ENCODE data around the gene KLHL29.

The KLHL29 gene

GRCh38 chr2:23711979-23712755, 327.2 kb downstream of the KLHL29 start:
- Histone ChIP-seq H3K27me3 (ENCODE audit: insufficient read depth, poor library complexity, severe bottlenecking) (no peaks in the 10 kb centered on the region), H3K27ac (replicated peaks) (no peak overlapping the region), H3K4me3 (replicated peaks; ENCODE audit: insufficient read depth, low read length) (no peak overlapping the region)
- no peak for DNase-seq (ENCODE audit: low read depth in 1 of 2, low spot score in 1 of 2)
- no peak for TF ChIP-seq GABPA (IDR thresholded peaks at IDR 0.05; ENCODE audit: low read depth)
- no peak for TF ChIP-seq POLR2AphosphoS5 (IDR thresholded peaks at IDR 0.05; ENCODE audit: low read depth)
- no peak for TF ChIP-seq SPI1 (IDR thresholded peaks at IDR 0.05; ENCODE audit: borderline replicate concordance, low read depth)

DNA sequence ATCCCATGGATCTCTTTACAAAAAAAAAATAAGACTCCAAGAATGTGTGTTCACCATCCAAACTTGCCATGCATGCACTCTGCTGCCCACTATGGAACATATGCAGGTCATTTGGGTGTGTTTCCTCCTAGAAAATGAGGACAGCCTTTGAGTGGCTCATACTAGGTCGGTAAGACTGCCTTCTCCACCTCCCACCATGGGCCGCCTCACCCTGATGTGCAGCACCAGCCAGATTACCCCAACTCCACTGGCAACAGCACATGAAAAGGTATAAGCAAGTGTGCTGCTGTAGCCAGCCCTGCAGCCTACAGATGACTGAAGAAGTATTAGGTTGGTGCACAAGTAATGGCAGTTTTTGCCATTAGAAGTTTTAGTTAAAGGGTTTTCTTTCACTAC, 327.8 kb downstream of the KLHL29 start:
- Histone ChIP-seq H3K4me3 (replicated peaks; ENCODE audit: insufficient read depth, low read length) (no peak overlapping the region), H3K27ac (replicated peaks) (no peak overlapping the region), H3K27me3 (ENCODE audit: insufficient read depth, poor library complexity, severe bottlenecking) (no peaks in the 10 kb centered on the region)
- no peak for DNase-seq (ENCODE audit: low read depth in 1 of 2, low spot score in 1 of 2)
- TF ChIP-seq SPI1 (IDR thresholded peaks at IDR 0.05; ENCODE audit: borderline replicate concordance, low read depth) (no peak), POLR2AphosphoS5 (IDR thresholded peaks at IDR 0.05; ENCODE audit: low read depth) (no peak), GABPA (IDR thresholded peaks at IDR 0.05; ENCODE audit: low read depth) (no peak), CTCF (IDR thresholded peaks at IDR 0.05; ENCODE audit: insufficient read depth, low read length) (no peak)
- TF ChIP-seq, protein P1, sequence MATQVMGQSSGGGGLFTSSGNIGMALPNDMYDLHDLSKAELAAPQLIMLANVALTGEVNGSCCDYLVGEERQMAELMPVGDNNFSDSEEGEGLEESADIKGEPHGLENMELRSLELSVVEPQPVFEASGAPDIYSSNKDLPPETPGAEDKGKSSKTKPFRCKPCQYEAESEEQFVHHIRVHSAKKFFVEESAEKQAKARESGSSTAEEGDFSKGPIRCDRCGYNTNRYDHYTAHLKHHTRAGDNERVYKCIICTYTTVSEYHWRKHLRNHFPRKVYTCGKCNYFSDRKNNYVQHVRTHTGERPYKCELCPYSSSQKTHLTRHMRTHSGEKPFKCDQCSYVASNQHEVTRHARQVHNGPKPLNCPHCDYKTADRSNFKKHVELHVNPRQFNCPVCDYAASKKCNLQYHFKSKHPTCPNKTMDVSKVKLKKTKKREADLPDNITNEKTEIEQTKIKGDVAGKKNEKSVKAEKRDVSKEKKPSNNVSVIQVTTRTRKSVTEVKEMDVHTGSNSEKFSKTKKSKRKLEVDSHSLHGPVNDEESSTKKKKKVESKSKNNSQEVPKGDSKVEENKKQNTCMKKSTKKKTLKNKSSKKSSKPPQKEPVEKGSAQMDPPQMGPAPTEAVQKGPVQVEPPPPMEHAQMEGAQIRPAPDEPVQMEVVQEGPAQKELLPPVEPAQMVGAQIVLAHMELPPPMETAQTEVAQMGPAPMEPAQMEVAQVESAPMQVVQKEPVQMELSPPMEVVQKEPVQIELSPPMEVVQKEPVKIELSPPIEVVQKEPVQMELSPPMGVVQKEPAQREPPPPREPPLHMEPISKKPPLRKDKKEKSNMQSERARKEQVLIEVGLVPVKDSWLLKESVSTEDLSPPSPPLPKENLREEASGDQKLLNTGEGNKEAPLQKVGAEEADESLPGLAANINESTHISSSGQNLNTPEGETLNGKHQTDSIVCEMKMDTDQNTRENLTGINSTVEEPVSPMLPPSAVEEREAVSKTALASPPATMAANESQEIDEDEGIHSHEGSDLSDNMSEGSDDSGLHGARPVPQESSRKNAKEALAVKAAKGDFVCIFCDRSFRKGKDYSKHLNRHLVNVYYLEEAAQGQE (IDR thresholded peaks at IDR 0.05; ENCODE audit: insufficient replicate concordance, low read depth), result no peak

DNA sequence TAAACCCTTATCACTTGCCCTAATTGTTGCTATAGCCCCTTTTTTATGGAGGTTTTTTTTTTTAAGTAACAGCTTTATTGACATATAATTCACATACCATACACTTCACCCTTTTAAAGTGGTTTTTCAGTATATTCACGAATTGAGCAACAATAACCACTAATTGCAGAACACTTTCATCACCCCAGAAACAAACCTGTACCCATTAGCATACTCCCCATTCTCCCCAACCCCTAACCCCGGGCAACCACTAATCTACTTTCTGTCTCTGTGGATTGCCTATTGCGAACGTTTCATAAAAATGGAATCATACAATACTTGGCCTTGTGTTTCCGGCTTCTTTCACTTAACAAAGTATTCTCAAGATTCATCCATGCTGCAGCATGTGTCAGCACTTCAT, 328.4 kb downstream of the KLHL29 start:
- DNase-seq (ENCODE audit: low read depth in 1 of 2, low spot score in 1 of 2), result peak; percentile 43 to 60
- Histone ChIP-seq H3K27ac (replicated peaks) (no peak overlapping the region), H3K4me3 (replicated peaks; ENCODE audit: insufficient read depth, low read length) (no peak overlapping the region), H3K27me3 (ENCODE audit: insufficient read depth, poor library complexity, severe bottlenecking) (no peaks in the 10 kb centered on the region)
- TF ChIP-seq SPI1 (IDR thresholded peaks at IDR 0.05; ENCODE audit: borderline replicate concordance, low read depth) (no peak), CTCF (IDR thresholded peaks at IDR 0.05; ENCODE audit: insufficient read depth, low read length) (no peak), GABPA (IDR thresholded peaks at IDR 0.05; ENCODE audit: low read depth) (no peak), POLR2AphosphoS5 (IDR thresholded peaks at IDR 0.05; ENCODE audit: low read depth) (no peak)
- TF ChIP-seq, protein P1 (IDR thresholded peaks at IDR 0.05; ENCODE audit: insufficient replicate concordance, low read depth), result no peak

- no peaks in the 10 kb centered on the region for H3K27me3 ChIP-seq (ENCODE audit: insufficient read depth, poor library complexity, severe bottlenecking)
- DNase-seq (ENCODE audit: low read depth in 1 of 2, low spot score in 1 of 2), result no peak
- no peak for TF ChIP-seq POLR2AphosphoS5 (IDR thresholded peaks at IDR 0.05; ENCODE audit: low read depth)
- no peak for TF ChIP-seq SPI1 (IDR thresholded peaks at IDR 0.05; ENCODE audit: borderline replicate concordance, low read depth)
- no peak for TF ChIP-seq CTCF (IDR thresholded peaks at IDR 0.05; ENCODE audit: insufficient read depth, low read length)
- no peak for TF ChIP-seq GABPA (IDR thresholded peaks at IDR 0.05; ENCODE audit: low read depth)
- TF ChIP-seq, protein P1 (IDR thresholded peaks at IDR 0.05; ENCODE audit: insufficient replicate concordance, low read depth), result no peak
These were observed 334.1 kb downstream of the KLHL29 start for GRCh38 chr2:23718931-23719700.

More at GRCh38 chr2:23718931-23719700, 334.1 kb downstream of the KLHL29 start:
- Histone ChIP-seq H3K4me3 (replicated peaks; ENCODE audit: insufficient read depth, low read length) (no peak overlapping the region), H3K27ac (replicated peaks) (no peak overlapping the region)

All from HL-60 (cell line).